Epithelial cell of proximal tubule (primary cell): Measurements from ENCODE around the gene EIF3D. TPM values are rescaled to one million over a fixed set of nuclear protein-coding genes. Genes with fewer than 3 reads are reported as not detected.
A peak's percentile ranks its signal among the peaks of the same experiment; 100 is the strongest.
"Not testable (repeated sequence)": the region's sequence is repeated elsewhere in the genome, so short reads cannot be mapped to it uniquely, and the experiment has no call there.

Source experiments
- DNase-seq: peaks from one replicate; pipeline ENCODE4 v3.0.0-alpha.2; 2011; ENCODE audit warnings: low read depth
- H3K4me3 ChIP-seq: 2 replicates; pipeline ENCODE4 v1.5.1; 2011; ENCODE audit warnings: low read depth, mild to moderate bottlenecking, low read length
- CTCF ChIP-seq: conservative IDR thresholded peaks from 2 replicates; pipeline ENCODE4 v1.5.1; 2012; ENCODE audit warnings: low read depth, mild to moderate bottlenecking, low read length
- total RNA-seq: library from RNA; depleted of rRNA; stranded (reverse); fragments of >200 nt; gene quantifications from 2 replicates; pipeline ENCODE4 v1.2.3, GENCODE V29; 2015

The EIF3D gene
- total RNA-seq, 1 donor from 2014 or later: 297 TPM

- no peak overlapping the region for H3K4me3 ChIP-seq
- DNase-seq: no peak
Observed at GRCh38 chr22:36522662-36523061, 6.3 kb downstream of the EIF3D start.

GRCh38 chr22:36520423-36520822 lies 8.5 kb downstream of the EIF3D start:
- H3K4me3 ChIP-seq: no peak overlapping the region
- no peak for DNase-seq
- no peak for TF ChIP-seq CTCF

More at GRCh38 chr22:36522662-36523061, 6.3 kb downstream of the EIF3D start:
- no peak for TF ChIP-seq CTCF

GRCh38 chr22:36519906-36520305 lies 9.1 kb downstream of the EIF3D start:
- not testable (repeated sequence) for H3K4me3 ChIP-seq

GRCh38 chr22:36514766-36515165 lies 14.2 kb downstream of the EIF3D start:
- TF ChIP-seq CTCF: no peak
- H3K4me3 ChIP-seq: no peak overlapping the region
- no peak for DNase-seq

More at GRCh38 chr22:36519906-36520305, 9.1 kb downstream of the EIF3D start:
- DNase-seq: not testable (repeated sequence)

GRCh38 chr22:36512991-36513390 lies 16.0 kb downstream of the EIF3D start:
- no peak for TF ChIP-seq CTCF
- DNase-seq: no peak
- no peak overlapping the region for H3K4me3 ChIP-seq

- no peak for TF ChIP-seq CTCF
- DNase-seq: no peak
- H3K4me3 ChIP-seq: no peak overlapping the region
Observed at GRCh38 chr22:36512333-36512732, 16.6 kb downstream of the EIF3D start.

GRCh38 chr22:36510966-36511881 lies 17.7 kb downstream of the EIF3D start:
- TF ChIP-seq CTCF: peak; percentile 65
- DNase-seq: no peak

More at GRCh38 chr22:36510966-36511881, 17.7 kb downstream of the EIF3D start:
- H3K4me3 ChIP-seq: no peak overlapping the region
